H9 (cell line): Measurements from ENCODE around the gene TRUB2. TPM values are rescaled to one million over a fixed set of nuclear protein-coding genes. Genes with fewer than 3 reads are reported as not detected.

Experiments
- DNase-seq: peaks from one replicate; pipeline ENCODE4 v3.0.0-alpha.2; 2017
- H2AFZ ChIP-seq: one replicate; pipeline ENCODE4 v1.6.1; 2013; ENCODE audit warnings: mild to moderate bottlenecking, low read length, control low read depth, moderate library complexity
- H2AK5ac ChIP-seq: 2 replicates; pipeline ENCODE4 v1.6.1; 2013; ENCODE audit warnings: low read length, control low read depth, mixed read lengths; ENCODE audit not compliant: insufficient read length
- H2BK120ac ChIP-seq: one replicate; pipeline ENCODE4 v1.6.1; 2013; ENCODE audit warnings: low read depth, mild to moderate bottlenecking, low read length, control low read depth, inconsistent platforms; ENCODE audit not compliant: poor library complexity, severe bottlenecking
- H2BK12ac ChIP-seq: 2 replicates; pipeline ENCODE4 v1.6.1; 2013; ENCODE audit warnings: low read length, control low read depth, mixed read lengths, low read depth; ENCODE audit not compliant: insufficient read length
- H2BK15ac ChIP-seq: 2 replicates; pipeline ENCODE4 v1.6.1; 2013; ENCODE audit warnings: low read depth, low read length, control low read depth
- H2BK20ac ChIP-seq: one replicate; pipeline ENCODE4 v1.6.1; 2013; ENCODE audit warnings: low read depth, mild to moderate bottlenecking, low read length, control low read depth, inconsistent platforms; ENCODE audit not compliant: poor library complexity, severe bottlenecking
- H2BK5ac ChIP-seq: 2 replicates; pipeline ENCODE4 v1.6.1; 2013; ENCODE audit warnings: low read length, control low read depth, mixed read lengths; ENCODE audit not compliant: insufficient read length
- H3K14ac ChIP-seq: 2 replicates; pipeline ENCODE4 v1.6.1; 2013; ENCODE audit warnings: low read length, control low read depth; ENCODE audit not compliant: insufficient read depth
- H3K18ac ChIP-seq: 2 replicates; pipeline ENCODE4 v1.6.1; 2013; ENCODE audit warnings: low read depth, mild to moderate bottlenecking, mixed read lengths, low read length, control low read depth; ENCODE audit not compliant: insufficient read length
- H3K23ac ChIP-seq: 2 replicates; pipeline ENCODE4 v1.6.1; 2013; ENCODE audit warnings: low read length, control low read depth, mixed read lengths, low read depth; ENCODE audit not compliant: insufficient read length
- H3K23me2 ChIP-seq: 2 replicates; pipeline ENCODE4 v1.6.1; 2013; ENCODE audit warnings: low read depth, mild to moderate bottlenecking, mixed read lengths, low read length, control low read depth; ENCODE audit not compliant: insufficient read length, poor library complexity, severe bottlenecking
- H3K27ac ChIP-seq: 2 replicates; pipeline ENCODE4 v1.5.1; 2013; ENCODE audit warnings: low read length, control low read depth, mixed read lengths, low read depth; ENCODE audit not compliant: insufficient read length
- H3K27me3 ChIP-seq: 2 replicates; pipeline ENCODE4 v1.6.1; 2013; ENCODE audit warnings: low read length, control low read depth, inconsistent platforms; ENCODE audit not compliant: insufficient read depth
- H3K4ac ChIP-seq: 2 replicates; pipeline ENCODE4 v1.6.1; 2013; ENCODE audit warnings: low read depth, mild to moderate bottlenecking, control low read depth, inconsistent platforms, low read length, moderate library complexity
- H3K4me1 ChIP-seq: 2 replicates; pipeline ENCODE4 v1.6.1; 2013; ENCODE audit warnings: low read length, control low read depth, inconsistent platforms; ENCODE audit not compliant: insufficient read depth
- H3K4me2 ChIP-seq: 2 replicates; pipeline ENCODE4 v1.6.1; 2013; ENCODE audit warnings: low read length, control low read depth, mixed read lengths; ENCODE audit not compliant: insufficient read length, insufficient read depth
- H3K56ac ChIP-seq: 2 replicates; pipeline ENCODE4 v1.6.1; 2013; ENCODE audit warnings: low read depth, mild to moderate bottlenecking, mixed read lengths, low read length, control low read depth; ENCODE audit not compliant: insufficient read length
- H3K79me1 ChIP-seq: 2 replicates; pipeline ENCODE4 v1.6.1; 2013; ENCODE audit warnings: low read depth, mild to moderate bottlenecking, moderate library complexity, low read length, control low read depth, inconsistent platforms; ENCODE audit not compliant: insufficient read depth, poor library complexity, severe bottlenecking
- H3K79me2 ChIP-seq: 2 replicates; pipeline ENCODE4 v1.6.1; 2013; ENCODE audit warnings: low read length, control low read depth, inconsistent platforms; ENCODE audit not compliant: insufficient read depth
- H3K9ac ChIP-seq: 2 replicates; pipeline ENCODE4 v1.6.1; 2013; ENCODE audit warnings: low read length, control low read depth, mixed read lengths; ENCODE audit not compliant: insufficient read length; ENCODE audit errors: extremely low read depth
- H3K9me3 ChIP-seq: one replicate; pipeline ENCODE4 v1.6.1; 2013; ENCODE audit warnings: low read depth, low read length, inconsistent platforms; ENCODE audit not compliant: control insufficient read depth
- H3T11ph ChIP-seq: one replicate; pipeline ENCODE4 v1.6.1; 2013; ENCODE audit warnings: mild to moderate bottlenecking, low read length, control low read depth, inconsistent platforms
- H4K20me1 ChIP-seq: one replicate; pipeline ENCODE4 v1.6.1; 2013; ENCODE audit not compliant: control insufficient read depth, insufficient read length, insufficient read depth
- H4K5ac ChIP-seq: 2 replicates; pipeline ENCODE4 v1.6.1; 2013; ENCODE audit warnings: low read depth, mild to moderate bottlenecking, mixed read lengths, low read length, control low read depth; ENCODE audit not compliant: insufficient read length
- H4K8ac ChIP-seq: replicated peaks from 2 replicates; pipeline ENCODE4 v1.6.1; 2013; ENCODE audit warnings: low read length, control low read depth, mixed read lengths, low read depth; ENCODE audit not compliant: insufficient read length
- H4K91ac ChIP-seq: 2 replicates; pipeline ENCODE4 v1.6.1; 2013; ENCODE audit warnings: low read depth, mild to moderate bottlenecking, moderate library complexity, mixed read lengths, low read length, control low read depth; ENCODE audit not compliant: insufficient read length
- H3K27ac Mint-ChIP-seq, 3 experiments: 2 replicates in 2 of 3; 3 replicates in 1 of 3; pipeline ENCODE4 v1.8.0; 2020 to 2021; ENCODE audit warnings: mixed read lengths in 3 of 3, mild to moderate bottlenecking in 1 of 3, moderate library complexity in 1 of 3
- H3K27me3 Mint-ChIP-seq: 2 replicates; pipeline ENCODE4 v1.8.0; 2021; ENCODE audit warnings: low read depth, mild to moderate bottlenecking, moderate library complexity, mixed read lengths
- H3K36me3 Mint-ChIP-seq, 3 experiments: 2 replicates in 2 of 3; 3 replicates in 1 of 3; pipeline ENCODE4 v1.8.0; 2020 to 2021; ENCODE audit warnings: low read depth in 3 of 3, mixed read lengths in 3 of 3; ENCODE audit not compliant: insufficient read depth in 1 of 3
- H3K4me1 Mint-ChIP-seq, 2 experiments: 2 replicates each; pipeline ENCODE4 v1.8.0; 2020; ENCODE audit warnings: mixed read lengths in 2 of 2
- H3K4me3 Mint-ChIP-seq, 2 experiments: 2 replicates in 1 of 2; 3 replicates in 1 of 2; pipeline ENCODE4 v1.8.0; 2020 to 2021; ENCODE audit warnings: mild to moderate bottlenecking in 2 of 2, mixed read lengths in 2 of 2, moderate library complexity in 1 of 2
- H3K9me3 Mint-ChIP-seq, 2 experiments: 2 replicates in 1 of 2; 3 replicates in 1 of 2; pipeline ENCODE4 v1.8.0; 2020; ENCODE audit warnings: mild to moderate bottlenecking in 2 of 2, mixed read lengths in 2 of 2, moderate library complexity in 1 of 2
- CTCF ChIP-seq: fragments of 200-600 bp; sonication (generic); conservative IDR thresholded peaks from 3 replicates; pipeline ENCODE4 v1.8.0; 2021; ENCODE audit warnings: antibody characterized with exemption, mild to moderate bottlenecking
- WGBS: extraction: QIAGEN DNeasy Blood & Tissue Kit; methylation state at CpG from one replicate; pipeline ENCODE4 v1.1.7; 2013; ENCODE audit warnings: missing lambda C conversion rate, low lambda C conversion rate, mixed read lengths; ENCODE audit not compliant: insufficient read length; ENCODE audit errors: extremely low coverage; 5-methylcytosine and 5-hydroxymethylcytosine counted together
- total RNA-seq: library from RNA; stranded (reverse); gene quantifications from 2 replicates; pipeline ENCODE4 v1.2.1, GENCODE V29; 2021

TRUB2 gene
- total RNA-seq, 1 experiment from 2014 or later, result 38.3 TPM

- Histone ChIP-seq H4K5ac (no peak overlapping the region), H3K14ac (no peak overlapping the region), H3K79me1 (no peaks in the 10 kb centered on the region), H2AFZ (no peak overlapping the region), H3K79me2 (no peaks in the 10 kb centered on the region), H3K23me2 (peaks cover 3% of the 10 kb centered on the region), H3T11ph (no peak overlapping the region), H3K9me3 (no peaks in the 10 kb centered on the region), H3K9ac (no peak overlapping the region), H4K8ac (no peak overlapping the region), H3K4me1 (no peaks in the 10 kb centered on the region), H2BK15ac (no peak overlapping the region), H3K18ac (no peak overlapping the region), H3K23ac (no peak overlapping the region), H2BK120ac (no peak overlapping the region), H4K91ac (no peak overlapping the region), H3K27ac (no peak overlapping the region), H2BK20ac (no peak overlapping the region), H3K4ac (no peak overlapping the region), H3K4me2 (no peak overlapping the region), H2AK5ac (no peak overlapping the region), H4K20me1 (no peaks in the 10 kb centered on the region), H2BK5ac (no peak overlapping the region), H2BK12ac (no peak overlapping the region), H3K56ac (no peak overlapping the region), H3K27me3 (no peaks in the 10 kb centered on the region)
- WGBS, result no CpG with 5 or more reads among the region's 4 CpGs
- no peak for DNase-seq
- H3K9me3 Mint-ChIP-seq, result no peaks in the 10 kb centered on the region
- TF ChIP-seq CTCF, result no peak
- peaks cover 6 to 26% (median 13%) of the 10 kb centered on the region in 3 experiments for H3K36me3 Mint-ChIP-seq
- no peaks in the 10 kb centered on the region for H3K27me3 Mint-ChIP-seq
- no peak overlapping the region for H3K27ac Mint-ChIP-seq
- H3K4me3 Mint-ChIP-seq, result no peak overlapping the region; a peak in 1 of 5 replicates
- peaks cover 4 to 5% of the 10 kb centered on the region in 2 experiments for H3K4me1 Mint-ChIP-seq
Measured at GRCh38 chr9:128343855-128344254, 21.6 kb upstream of the TRUB2 start.
